HepG2 (cell line): ENCODE measurements around the gene MEF2B. TPM values are rescaled to one million over a fixed set of nuclear protein-coding genes. Genes with fewer than 3 reads are reported as not detected.
A peak's percentile ranks its signal among the peaks of the same experiment; 100 is the strongest.

Experiments
- ATAC-seq: fragments of 200-7000 bp; cut with Tn5 transposase; 3 replicates; pipeline ENCODE4 v1.9.1; 2020; ENCODE audit warnings: mild to moderate bottlenecking, moderate library complexity
- BruUV-seq: library from RNA; stranded (reverse); fragments of 400-500 nt; replicated peaks from 2 replicates; lab custom pipeline; 2021; lab: Mats Ljungman, UMichigan
- CTCF ChIA-PET: fragments of 300-600 bp; formaldehyde crosslinking; extraction: SDS; loops from one replicate; lab custom pipeline; 2021; ENCODE audit warnings: low total read pairs, inconsistent platforms, low intra/inter-chr PET ratio; lab: Yijun Ruan, JAX
- POLR2A ChIA-PET: fragments of 350-600 bp; sonication (Branson Sonifier 250); formaldehyde crosslinking; loops from one replicate; lab custom pipeline; 2020; ENCODE audit warnings: antibody characterized with exemption, inconsistent platforms; lab: Yijun Ruan, JAX
- DNase-seq: peaks from one replicate; pipeline ENCODE4 v3.0.0-alpha.2; 2015; ENCODE audit warnings: low spot score
- FAIRE-seq: peaks from 3 replicates; lab custom pipeline; 2011; peaks lifted over from hg19 to GRCh38; lab: Jason Lieb, UNC
- H2AFZ ChIP-seq: one replicate; pipeline ENCODE4 v1.6.1; 2011; ENCODE audit warnings: low read length, inconsistent platforms
- H3K27ac ChIP-seq: fragments of 300-600 bp; 3 replicates; pipeline ENCODE4 v1.8.0; 2011; ENCODE audit warnings: mixed run types, mild to moderate bottlenecking, mixed read lengths, low read length, inconsistent platforms; ENCODE audit not compliant: insufficient read depth; ENCODE audit errors: extremely low read length
- H3K27me3 ChIP-seq, 2 experiments: fragments of 200-600 bp in 1 of 2; 2 replicates in 1 of 2; 3 replicates in 1 of 2; pipeline versions ENCODE4 v1.6.0 to v1.8.0; 2011; ENCODE audit warnings: low read length in 2 of 2, mild to moderate bottlenecking in 2 of 2, moderate library complexity in 2 of 2, inconsistent platforms in 1 of 2; ENCODE audit not compliant: insufficient read depth in 2 of 2, control insufficient read depth in 1 of 2
- H3K36me3 ChIP-seq, 2 experiments: fragments of 200-600 bp in 1 of 2; replicated peaks in 1 of 2; 2 replicates in 1 of 2; 3 replicates in 1 of 2; pipeline versions ENCODE4 v1.5.1 to v1.8.0; 2011; ENCODE audit warnings: low read length in 2 of 2, inconsistent platforms in 1 of 2; ENCODE audit not compliant: insufficient read depth in 2 of 2, control insufficient read depth in 1 of 2
- H3K4me1 ChIP-seq: 2 replicates; pipeline ENCODE4 v1.5.1; 2012; ENCODE audit warnings: low read length, inconsistent platforms; ENCODE audit not compliant: insufficient read depth
- H3K4me2 ChIP-seq: 2 replicates; pipeline ENCODE4 v1.6.0; 2011; ENCODE audit warnings: low read depth, low read length, inconsistent platforms
- H3K4me3 ChIP-seq, 3 experiments: fragments of 200-600 bp in 1 of 3; sonication (generic), shearing (Covaris generic) in 1 of 3; replicated peaks in 1 of 3; 2 replicates each; pipeline ENCODE4 v1.5.1; 2011 to 2016; ENCODE audit warnings: low read length in 3 of 3, inconsistent platforms in 2 of 3, low read depth in 2 of 3, mild to moderate bottlenecking in 2 of 3, control low read depth in 1 of 3, mixed read lengths in 1 of 3; ENCODE audit not compliant: insufficient read depth in 1 of 3
- H3K79me2 ChIP-seq: one replicate; pipeline ENCODE4 v1.6.1; 2011; ENCODE audit warnings: low read length, inconsistent platforms; ENCODE audit not compliant: insufficient read depth
- H3K9ac ChIP-seq: 2 replicates; pipeline ENCODE4 v1.6.0; 2011; ENCODE audit warnings: mild to moderate bottlenecking, low read depth, low read length, inconsistent platforms; ENCODE audit not compliant: insufficient read depth
- H3K9me3 ChIP-seq: 2 replicates; pipeline ENCODE4 v1.5.1; 2012; ENCODE audit warnings: mild to moderate bottlenecking, low read length
- H4K20me1 ChIP-seq: 2 replicates; pipeline ENCODE4 v1.6.0; 2011; ENCODE audit warnings: inconsistent platforms, mild to moderate bottlenecking, low read length, moderate library complexity; ENCODE audit not compliant: insufficient read depth
- JUN ChIP-seq: sonication (generic); formaldehyde crosslinking; IDR thresholded peaks from 2 replicates; pipeline ENCODE4 v1.4.0; 2020; ENCODE audit warnings: mild to moderate bottlenecking, missing genetic modification reagents
- MAFF ChIP-seq: IDR thresholded peaks from 2 replicates; pipeline ENCODE4 v1.6.1; 2011; ENCODE audit warnings: low read depth, low read length, improper control_type of control experiment
- MAFK ChIP-seq, 2 experiments: IDR thresholded peaks in 1 of 2; conservative IDR thresholded peaks in 1 of 2; 2 replicates each; pipeline ENCODE4 v1.6.1; 2011; ENCODE audit warnings: improper control_type of control experiment in 2 of 2, low read length in 2 of 2
- SETDB1 ChIP-seq: sonication (generic); formaldehyde crosslinking; IDR thresholded peaks from 2 replicates; pipeline ENCODE4 v1.5.1; 2020; ENCODE audit warnings: missing genetic modification reagents, mild to moderate bottlenecking, borderline replicate concordance
- ZNF331 ChIP-seq: sonication (generic); formaldehyde crosslinking; IDR thresholded peaks from 2 replicates; pipeline ENCODE4 v1.4.0; 2020; ENCODE audit warnings: missing genetic modification reagents
- WGBS: methylation state at CpG from one replicate; pipeline ENCODE4 v1.1.6; 2017; ENCODE audit warnings: low lambda C conversion rate; 5-methylcytosine and 5-hydroxymethylcytosine counted together
- in situ Hi-C: cut with HindIII; loops from 2 replicates; pipeline ENCODE4 v1.10.0; 2017; ENCODE audit warnings: low pct_unique_long_range_greater_than_20kb; ENCODE audit not compliant: extremely low pct_ligation_motif_present
- intact Hi-C: fragments of 100-400 bp; cut with micrococcal nuclease; formaldehyde crosslinking; loops from one replicate; pipeline ENCODE4 v1.10.0; 2022; ENCODE audit not compliant: unreplicated experiment
- polyA plus RNA-seq, 8 experiments: library from polyadenylated mRNA; depleted of rRNA in 3 of 8; stranded (reverse) in 7 of 8; unstranded in 1 of 8; fragments of >200 nt; fragmentation: Illumina TruSeq in 4 of 8; extraction: Trizol in 4 of 8; gene quantifications; 2 replicates each; pipeline versions ENCODE4 v1.2.1 to v1.2.3, GENCODE V29; 2011 to 2016; ENCODE audit warnings: low read depth in 4 of 8, missing spikeins in 1 of 8, mixed read lengths in 1 of 8; ENCODE audit not compliant: insufficient read depth in 1 of 8
- total RNA-seq, 5 experiments: library from RNA; depleted of rRNA; stranded (reverse); fragments of >200 nt; fragmentation: Illumina TruSeq; extraction: Trizol; gene quantifications; 2 replicates each; pipeline ENCODE4 v1.2.3, GENCODE V29; 2016; ENCODE audit warnings: low read depth in 1 of 5
- TF ChIP-seq, protein P1 (sequence below): sonication (generic); formaldehyde crosslinking; IDR thresholded peaks from 2 replicates; pipeline ENCODE4 v1.5.1; 2020; ENCODE audit warnings: mild to moderate bottlenecking, missing genetic modification reagents
- TF ChIP-seq, protein P2 (sequence below): sonication (generic); formaldehyde crosslinking; IDR thresholded peaks from 2 replicates; pipeline ENCODE4 v1.5.0; 2020; ENCODE audit warnings: mild to moderate bottlenecking, missing genetic modification reagents
- TF ChIP-seq, protein P3 (sequence below): sonication (generic); formaldehyde crosslinking; conservative IDR thresholded peaks from 2 replicates; pipeline ENCODE4 v1.5.0; 2020; ENCODE audit warnings: missing genetic modification reagents

The MEF2B gene
- total and polyA plus RNA-seq, 2 of the 13 experiments (the other 11 are each of a cell fraction or from before 2014, with no cell fraction given) = 1.2 to 1.7 TPM

GRCh38 chr19:19131989-19132388 is 38.1 kb downstream of the MEF2B start:
- FAIRE-seq = no peak
- no peak overlapping the region for H3K27ac ChIP-seq
- 100% methylated on average over 3 of the region's 3 CpGs for WGBS
- CTCF ChIA-PET = no interaction called here
- in situ Hi-C loops (no loop called here), intact Hi-C loops (no loop called here)
- ATAC-seq = no peak
- no TSS peak for BruUV-seq
- H3K4me1 ChIP-seq = peaks cover 3% of the 10 kb centered on the region
- no peaks in the 10 kb centered on the region for H3K79me2 ChIP-seq
- H3K9ac ChIP-seq = no peak overlapping the region
- TF ChIP-seq JUN (CRISPR knock-in tag) = no peak
- TF ChIP-seq, protein P1, sequence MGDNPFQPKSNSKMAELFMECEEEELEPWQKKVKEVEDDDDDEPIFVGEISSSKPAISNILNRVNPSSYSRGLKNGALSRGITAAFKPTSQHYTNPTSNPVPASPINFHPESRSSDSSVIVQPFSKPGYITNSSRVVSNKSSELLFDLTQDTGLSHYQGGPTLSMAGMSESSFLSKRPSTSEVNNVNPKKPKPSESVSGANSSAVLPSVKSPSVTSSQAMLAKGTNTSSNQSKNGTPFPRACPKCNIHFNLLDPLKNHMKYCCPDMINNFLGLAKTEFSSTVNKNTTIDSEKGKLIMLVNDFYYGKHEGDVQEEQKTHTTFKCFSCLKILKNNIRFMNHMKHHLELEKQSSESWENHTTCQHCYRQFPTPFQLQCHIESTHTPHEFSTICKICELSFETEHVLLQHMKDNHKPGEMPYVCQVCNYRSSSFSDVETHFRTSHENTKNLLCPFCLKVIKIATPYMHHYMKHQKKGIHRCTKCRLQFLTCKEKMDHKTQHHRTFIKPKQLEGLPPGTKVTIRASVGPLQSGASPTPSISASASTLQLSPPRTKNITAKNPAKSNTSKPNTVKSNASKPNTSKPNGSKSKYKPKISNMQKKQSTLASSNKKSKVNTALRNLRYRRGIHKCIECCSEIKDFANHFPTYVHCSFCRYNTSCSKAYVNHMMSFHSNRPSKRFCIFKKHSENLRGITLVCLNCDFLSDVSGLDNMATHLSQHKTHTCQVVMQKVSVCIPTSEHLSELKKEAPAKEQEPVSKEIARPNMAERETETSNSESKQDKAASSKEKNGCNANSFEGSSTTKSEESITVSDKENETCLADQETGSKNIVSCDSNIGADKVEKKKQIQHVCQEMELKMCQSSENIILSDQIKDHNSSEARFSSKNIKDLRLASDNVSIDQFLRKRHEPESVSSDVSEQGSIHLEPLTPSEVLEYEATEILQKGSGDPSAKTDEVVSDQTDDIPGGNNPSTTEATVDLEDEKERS (CRISPR knock-in tag) = peak; percentile 79; the same call in 1 of the 2 replicates
- peak; percentile 100 for TF ChIP-seq ZNF331 (CRISPR knock-in tag)
- peak; percentile 26; the same call in 1 of the 2 replicates for TF ChIP-seq SETDB1
- no peaks in the 10 kb centered on the region for H3K27me3 ChIP-seq
- H3K4me3 ChIP-seq = no peak overlapping the region
- no peak for DNase-seq
- POLR2A ChIA-PET = no interaction called here
- no peak overlapping the region for H2AFZ ChIP-seq
- H4K20me1 ChIP-seq = no peaks in the 10 kb centered on the region
- H3K9me3 ChIP-seq = peaks cover 13% of the 10 kb centered on the region
- H3K36me3 ChIP-seq = 0 out of 5 replicates have a peak, but pooled peaks cover 2 to 4% of the 10 kb centered on the region in 2 experiments
- no peak overlapping the region for H3K4me2 ChIP-seq

GRCh38 chr19:19126102-19126501 is 44.0 kb downstream of the MEF2B start:
- Histone ChIP-seq H4K20me1 (no peaks in the 10 kb centered on the region), H3K4me2 (no peak overlapping the region), H3K4me1 (no peaks in the 10 kb centered on the region), H3K9me3 (no peaks in the 10 kb centered on the region), H3K27me3 (no peaks in the 10 kb centered on the region), H3K9ac (no peak overlapping the region)
- POLR2A ChIA-PET = no interaction called here
- TF ChIP-seq MAFK (conservative IDR thresholded peaks at IDR 0.05 in 1 of 2, IDR thresholded peaks at IDR 0.05 in 1 of 2; ENCODE audit: low read length in 2 of 2) = peak; percentile 88 to 96
- TF ChIP-seq, protein P2, sequence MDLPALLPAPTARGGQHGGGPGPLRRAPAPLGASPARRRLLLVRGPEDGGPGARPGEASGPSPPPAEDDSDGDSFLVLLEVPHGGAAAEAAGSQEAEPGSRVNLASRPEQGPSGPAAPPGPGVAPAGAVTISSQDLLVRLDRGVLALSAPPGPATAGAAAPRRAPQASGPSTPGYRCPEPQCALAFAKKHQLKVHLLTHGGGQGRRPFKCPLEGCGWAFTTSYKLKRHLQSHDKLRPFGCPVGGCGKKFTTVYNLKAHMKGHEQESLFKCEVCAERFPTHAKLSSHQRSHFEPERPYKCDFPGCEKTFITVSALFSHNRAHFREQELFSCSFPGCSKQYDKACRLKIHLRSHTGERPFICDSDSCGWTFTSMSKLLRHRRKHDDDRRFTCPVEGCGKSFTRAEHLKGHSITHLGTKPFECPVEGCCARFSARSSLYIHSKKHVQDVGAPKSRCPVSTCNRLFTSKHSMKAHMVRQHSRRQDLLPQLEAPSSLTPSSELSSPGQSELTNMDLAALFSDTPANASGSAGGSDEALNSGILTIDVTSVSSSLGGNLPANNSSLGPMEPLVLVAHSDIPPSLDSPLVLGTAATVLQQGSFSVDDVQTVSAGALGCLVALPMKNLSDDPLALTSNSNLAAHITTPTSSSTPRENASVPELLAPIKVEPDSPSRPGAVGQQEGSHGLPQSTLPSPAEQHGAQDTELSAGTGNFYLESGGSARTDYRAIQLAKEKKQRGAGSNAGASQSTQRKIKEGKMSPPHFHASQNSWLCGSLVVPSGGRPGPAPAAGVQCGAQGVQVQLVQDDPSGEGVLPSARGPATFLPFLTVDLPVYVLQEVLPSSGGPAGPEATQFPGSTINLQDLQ (CRISPR knock-in tag) = no peak
- TF ChIP-seq MAFF = peak; percentile 93
- TF ChIP-seq, protein P3, sequence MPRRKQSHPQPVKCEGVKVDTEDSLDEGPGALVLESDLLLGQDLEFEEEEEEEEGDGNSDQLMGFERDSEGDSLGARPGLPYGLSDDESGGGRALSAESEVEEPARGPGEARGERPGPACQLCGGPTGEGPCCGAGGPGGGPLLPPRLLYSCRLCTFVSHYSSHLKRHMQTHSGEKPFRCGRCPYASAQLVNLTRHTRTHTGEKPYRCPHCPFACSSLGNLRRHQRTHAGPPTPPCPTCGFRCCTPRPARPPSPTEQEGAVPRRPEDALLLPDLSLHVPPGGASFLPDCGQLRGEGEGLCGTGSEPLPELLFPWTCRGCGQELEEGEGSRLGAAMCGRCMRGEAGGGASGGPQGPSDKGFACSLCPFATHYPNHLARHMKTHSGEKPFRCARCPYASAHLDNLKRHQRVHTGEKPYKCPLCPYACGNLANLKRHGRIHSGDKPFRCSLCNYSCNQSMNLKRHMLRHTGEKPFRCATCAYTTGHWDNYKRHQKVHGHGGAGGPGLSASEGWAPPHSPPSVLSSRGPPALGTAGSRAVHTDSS (CRISPR knock-in tag) = no peak
- TF ChIP-seq, all 625 proteins: peak for 2
- DNase-seq (no peak), ATAC-seq (no peak), FAIRE-seq (no peak)
- no peak overlapping the region for H3K27ac ChIP-seq
- no peaks in the 10 kb centered on the region for H3K79me2 ChIP-seq
- CTCF ChIA-PET = no interaction called here
- in situ Hi-C loops = no loop called here
- no peak overlapping the region for H3K4me3 ChIP-seq
- WGBS = 95% methylated on average over 6 of the region's 6 CpGs
- no peak overlapping the region for H2AFZ ChIP-seq
- no TSS peak for BruUV-seq
- no peaks in the 10 kb centered on the region; a peak in 1 of 5 replicates for H3K36me3 ChIP-seq
- intact Hi-C loops = no loop called here
